Mammary epithelial cell (primary cell): ENCODE results near the gene JPH4.

ENCODE experiments used
- CTCF ChIP-seq, 2 donors: IDR thresholded peaks in 1 of 2; conservative IDR thresholded peaks in 1 of 2; 2 replicates each; pipeline ENCODE4 v1.5.1; 2011 to 2012; ENCODE audit warnings: inconsistent platforms in 2 of 2, low read length in 2 of 2, mild to moderate bottlenecking in 2 of 2, control low read depth in 1 of 2, low read depth in 1 of 2; ENCODE audit not compliant: insufficient read depth in 1 of 2; ENCODE audit errors: extremely low read depth in 1 of 2
- EZH2 ChIP-seq: IDR thresholded peaks from 2 replicates; pipeline ENCODE4 v1.6.1; 2012; ENCODE audit warnings: low read length, inconsistent platforms, borderline replicate concordance

GRCh38 chr14:23579311-23579630 is 681 bp upstream of the JPH4 start:
- TF ChIP-seq CTCF (conservative IDR thresholded peaks at IDR 0.05 in 1 of 2, IDR thresholded peaks at IDR 0.05 in 1 of 2; ENCODE audit: extremely low read depth in 1 of 2, insufficient read depth in 1 of 2, low read depth in 1 of 2, low read length in 2 of 2) (no peak), EZH2 (no peak)
